Measurements from ENCODE around the gene WDR75. TPM values are rescaled to one million over a fixed set of nuclear protein-coding genes. Genes with fewer than 3 reads are reported as not detected.
"Not testable (repeated sequence)": the region's sequence is repeated elsewhere in the genome, so short reads cannot be mapped to it uniquely, and the experiment has no call there.

Gene WDR75
- total and polyA plus RNA-seq, 9 donors, result 29.1 to 39.6 (median 34.5) TPM

DNA sequence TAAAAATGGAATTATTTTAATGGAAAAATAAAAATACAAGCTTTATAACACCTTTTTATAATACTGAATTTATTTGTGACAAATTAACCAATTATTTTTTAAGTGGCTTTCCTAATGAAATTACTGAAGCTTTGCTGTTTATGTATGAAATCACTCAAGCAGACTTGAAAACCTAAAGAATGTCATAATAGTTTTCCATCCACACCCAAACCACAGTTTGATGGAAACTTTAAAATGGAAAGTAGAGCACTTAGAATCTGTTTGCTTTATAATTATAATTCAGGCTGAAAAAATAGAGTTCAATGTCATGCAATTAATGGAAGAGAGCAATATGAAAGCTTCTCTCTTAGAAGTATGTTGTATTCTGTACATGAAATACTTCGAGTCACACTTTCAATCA is 31.6 kb upstream of the WDR75 start:
- Histone ChIP-seq H3K36me3 (ENCODE audit: control insufficient read depth, insufficient read depth, low read length) (no peaks in the 10 kb centered on the region), H3K27me3 (ENCODE audit: control insufficient read depth, insufficient read depth, low read length) (no peaks in the 10 kb centered on the region), H3K9me3 (replicated peaks; ENCODE audit: control insufficient read depth, low read depth, low read length) (no peaks in the 10 kb centered on the region), H3K27ac (ENCODE audit: low read length) (no peak overlapping the region), H3K4me1 (ENCODE audit: control insufficient read depth, insufficient read depth, low read length) (no peaks in the 10 kb centered on the region), H3K4me3 (ENCODE audit: low read length) (no peak overlapping the region)
- DNase-seq, result peak; percentile 36
- WGBS (ENCODE audit: insufficient coverage), result no CpG with 5 or more reads among the region's 1 CpG

DNA sequence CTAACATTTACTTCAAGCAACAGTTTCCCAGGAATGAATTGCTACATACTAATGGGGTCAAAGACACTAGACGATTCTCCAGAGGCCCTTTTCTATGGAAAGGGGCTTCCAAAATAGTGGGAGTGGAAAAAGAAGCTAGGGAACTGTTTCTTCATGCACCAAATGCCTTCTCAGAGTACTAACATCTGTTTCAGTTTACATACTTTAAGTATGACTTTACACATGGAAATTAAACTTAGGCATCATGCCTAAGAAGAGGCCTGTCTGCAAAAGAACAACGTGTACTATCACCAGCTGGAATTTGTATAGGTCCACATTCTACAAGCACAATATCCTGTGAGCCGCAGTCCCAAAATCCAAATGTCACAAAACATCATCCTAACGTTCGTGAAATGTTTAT is 29.4 kb upstream of the WDR75 start:
- DNase-seq, result peak; percentile 98
- H3K4me1 ChIP-seq (ENCODE audit: control insufficient read depth, insufficient read depth, low read length), result no peaks in the 10 kb centered on the region
- H3K36me3 ChIP-seq (ENCODE audit: control insufficient read depth, insufficient read depth, low read length), result no peaks in the 10 kb centered on the region
- no peaks in the 10 kb centered on the region for H3K27me3 ChIP-seq (ENCODE audit: control insufficient read depth, insufficient read depth, low read length)
- H3K9me3 ChIP-seq (replicated peaks; ENCODE audit: control insufficient read depth, low read depth, low read length), result no peaks in the 10 kb centered on the region
- peak overlapping the region; percentile 91 for H3K27ac ChIP-seq (ENCODE audit: low read length)
- H3K4me3 ChIP-seq (ENCODE audit: low read length), result no peak overlapping the region
- WGBS (ENCODE audit: insufficient coverage), result no CpG with 5 or more reads among the region's 5 CpGs

GRCh38 chr2:189412330-189412953 is 28.8 kb upstream of the WDR75 start:
- Histone ChIP-seq H3K4me1 (ENCODE audit: control insufficient read depth, insufficient read depth, low read length) (no peaks in the 10 kb centered on the region), H3K4me3 (ENCODE audit: low read length) (no peak overlapping the region), H3K36me3 (ENCODE audit: control insufficient read depth, insufficient read depth, low read length) (no peaks in the 10 kb centered on the region), H3K27me3 (ENCODE audit: control insufficient read depth, insufficient read depth, low read length) (no peaks in the 10 kb centered on the region), H3K27ac (ENCODE audit: low read length) (peak overlapping the region; percentile 91), H3K9me3 (replicated peaks; ENCODE audit: control insufficient read depth, low read depth, low read length) (no peaks in the 10 kb centered on the region)
- WGBS (ENCODE audit: insufficient coverage), result 13% methylated on average over 3 of the region's 4 CpGs
- peak; percentile 86 for DNase-seq

- Histone ChIP-seq H3K4me3 (ENCODE audit: low read length) (no peak overlapping the region), H3K9me3 (replicated peaks; ENCODE audit: control insufficient read depth, low read depth, low read length) (no peaks in the 10 kb centered on the region), H3K27me3 (ENCODE audit: control insufficient read depth, insufficient read depth, low read length) (no peaks in the 10 kb centered on the region), H3K27ac (ENCODE audit: low read length) (peak overlapping the region; percentile 81), H3K36me3 (ENCODE audit: control insufficient read depth, insufficient read depth, low read length) (no peaks in the 10 kb centered on the region), H3K4me1 (ENCODE audit: control insufficient read depth, insufficient read depth, low read length) (no peaks in the 10 kb centered on the region)
- no peak for DNase-seq
- WGBS (ENCODE audit: insufficient coverage), result no CpG with 5 or more reads among the region's 4 CpGs
These were observed 28.0 kb upstream of the WDR75 start for GRCh38 chr2:189413249-189413648.

GRCh38 chr2:189421644-189422043 is 19.6 kb upstream of the WDR75 start:
- Histone ChIP-seq H3K27ac (ENCODE audit: low read length) (no peak overlapping the region), H3K9me3 (replicated peaks; ENCODE audit: control insufficient read depth, low read depth, low read length) (no peaks in the 10 kb centered on the region), H3K36me3 (ENCODE audit: control insufficient read depth, insufficient read depth, low read length) (no peaks in the 10 kb centered on the region), H3K27me3 (ENCODE audit: control insufficient read depth, insufficient read depth, low read length) (no peaks in the 10 kb centered on the region), H3K4me3 (ENCODE audit: low read length) (no peak overlapping the region), H3K4me1 (ENCODE audit: control insufficient read depth, insufficient read depth, low read length) (no peaks in the 10 kb centered on the region)
- DNase-seq, result no peak
- WGBS (ENCODE audit: insufficient coverage), result 56% methylated on average over 1 of the region's 1 CpG

DNA sequence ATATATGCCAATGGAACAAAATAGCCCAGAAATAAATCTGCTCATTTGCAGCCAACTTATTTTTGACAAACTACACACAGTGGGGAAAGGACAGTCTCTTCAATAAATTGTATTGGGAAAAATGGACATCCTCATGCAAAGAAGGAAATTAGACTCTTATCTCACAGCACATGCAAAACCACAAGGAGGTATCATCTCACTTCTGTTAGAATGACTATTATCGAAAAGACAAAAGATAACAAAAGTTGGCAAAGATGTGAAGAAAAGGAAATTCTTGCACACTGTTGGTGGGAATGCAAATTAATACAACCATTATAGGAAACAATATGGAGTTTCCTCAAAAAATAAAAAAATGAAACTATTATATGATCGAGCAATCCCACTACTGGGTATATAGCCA is 16.3 kb upstream of the WDR75 start:
- no peaks in the 10 kb centered on the region for H3K36me3 ChIP-seq (ENCODE audit: control insufficient read depth, insufficient read depth, low read length)
- H3K27ac ChIP-seq (ENCODE audit: low read length), result no peak overlapping the region
- H3K9me3 ChIP-seq (replicated peaks; ENCODE audit: control insufficient read depth, low read depth, low read length), result no peaks in the 10 kb centered on the region
- no CpG with 5 or more reads among the region's 2 CpGs for WGBS (ENCODE audit: insufficient coverage)
- DNase-seq, result no peak
- H3K27me3 ChIP-seq (ENCODE audit: control insufficient read depth, insufficient read depth, low read length), result no peaks in the 10 kb centered on the region
- no peak overlapping the region for H3K4me3 ChIP-seq (ENCODE audit: low read length)
- H3K4me1 ChIP-seq (ENCODE audit: control insufficient read depth, insufficient read depth, low read length), result no peaks in the 10 kb centered on the region

DNA sequence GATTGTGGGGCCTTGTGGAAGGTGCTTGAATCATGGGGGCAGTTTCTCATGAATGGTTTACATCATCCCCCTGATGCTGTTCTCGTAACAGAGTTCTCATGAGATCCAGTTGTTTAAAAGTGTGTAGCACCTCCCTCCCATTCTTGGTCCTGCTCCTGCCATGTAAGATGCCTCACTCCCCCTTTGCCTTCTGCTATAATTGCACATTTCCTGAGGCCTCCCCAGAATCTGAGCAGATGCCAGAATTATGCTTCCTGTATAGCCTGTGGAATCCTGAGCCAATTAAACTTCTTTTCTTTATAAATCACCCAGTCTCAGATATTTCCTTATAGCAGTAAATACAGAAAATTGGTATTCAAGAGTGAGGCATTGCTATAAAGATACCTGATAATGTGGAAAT is 15.6 kb upstream of the WDR75 start:
- DNase-seq, result no peak
- Histone ChIP-seq H3K4me1 (ENCODE audit: control insufficient read depth, insufficient read depth, low read length) (no peaks in the 10 kb centered on the region), H3K27ac (ENCODE audit: low read length) (no peak overlapping the region), H3K9me3 (replicated peaks; ENCODE audit: control insufficient read depth, low read depth, low read length) (no peaks in the 10 kb centered on the region), H3K4me3 (ENCODE audit: low read length) (no peak overlapping the region), H3K36me3 (ENCODE audit: control insufficient read depth, insufficient read depth, low read length) (no peaks in the 10 kb centered on the region), H3K27me3 (ENCODE audit: control insufficient read depth, insufficient read depth, low read length) (no peaks in the 10 kb centered on the region)
- WGBS (ENCODE audit: insufficient coverage), result 86% methylated on average over 1 of the region's 1 CpG

GRCh38 chr2:189426886-189427285 is 14.4 kb upstream of the WDR75 start:
- no peak for DNase-seq
- WGBS (ENCODE audit: insufficient coverage), result 90% methylated on average over 2 of the region's 2 CpGs
- no peaks in the 10 kb centered on the region for H3K9me3 ChIP-seq (replicated peaks; ENCODE audit: control insufficient read depth, low read depth, low read length)
- no peaks in the 10 kb centered on the region for H3K27me3 ChIP-seq (ENCODE audit: control insufficient read depth, insufficient read depth, low read length)
- H3K36me3 ChIP-seq (ENCODE audit: control insufficient read depth, insufficient read depth, low read length), result no peaks in the 10 kb centered on the region
- no peaks in the 10 kb centered on the region for H3K4me1 ChIP-seq (ENCODE audit: control insufficient read depth, insufficient read depth, low read length)
- no peak overlapping the region for H3K4me3 ChIP-seq (ENCODE audit: low read length)
- no peak overlapping the region for H3K27ac ChIP-seq (ENCODE audit: low read length)

GRCh38 chr2:189427872-189428271 is 13.4 kb upstream of the WDR75 start:
- no peak for DNase-seq
- Histone ChIP-seq H3K27me3 (ENCODE audit: control insufficient read depth, insufficient read depth, low read length) (no peaks in the 10 kb centered on the region), H3K27ac (ENCODE audit: low read length) (no peak overlapping the region), H3K9me3 (replicated peaks; ENCODE audit: control insufficient read depth, low read depth, low read length) (no peaks in the 10 kb centered on the region), H3K4me3 (ENCODE audit: low read length) (no peak overlapping the region), H3K36me3 (ENCODE audit: control insufficient read depth, insufficient read depth, low read length) (no peaks in the 10 kb centered on the region), H3K4me1 (ENCODE audit: control insufficient read depth, insufficient read depth, low read length) (no peaks in the 10 kb centered on the region)
- 80% methylated on average over 1 of the region's 2 CpGs for WGBS (ENCODE audit: insufficient coverage)

- not testable (repeated sequence) for H3K27me3 ChIP-seq (ENCODE audit: control insufficient read depth, insufficient read depth, low read length); H3K27ac ChIP-seq (ENCODE audit: low read length); H3K9me3 ChIP-seq (replicated peaks; ENCODE audit: control insufficient read depth, low read depth, low read length); H3K4me1 ChIP-seq (ENCODE audit: control insufficient read depth, insufficient read depth, low read length); H3K4me3 ChIP-seq (ENCODE audit: low read length); H3K36me3 ChIP-seq (ENCODE audit: control insufficient read depth, insufficient read depth, low read length); DNase-seq
- whole genome bisulfite sequencing (ENCODE audit: insufficient coverage), result 100% methylated on average over 2 of the region's 2 CpGs
These were observed 10.8 kb upstream of the WDR75 start for GRCh38 chr2:189430448-189430847.

- H3K27me3 ChIP-seq (ENCODE audit: control insufficient read depth, insufficient read depth, low read length); H3K4me3 ChIP-seq (ENCODE audit: low read length); H3K36me3 ChIP-seq (ENCODE audit: control insufficient read depth, insufficient read depth, low read length); H3K9me3 ChIP-seq (replicated peaks; ENCODE audit: control insufficient read depth, low read depth, low read length); H3K4me1 ChIP-seq (ENCODE audit: control insufficient read depth, insufficient read depth, low read length); H3K27ac ChIP-seq (ENCODE audit: low read length); DNase-seq: not testable (repeated sequence)
- WGBS (ENCODE audit: insufficient coverage), result no CpG with 5 or more reads among the region's 4 CpGs
These were observed 5.5 kb upstream of the WDR75 start for GRCh38 chr2:189435803-189436202.
